Natural killer cell treated with Interleukin-12 subunit alpha and Interleukin-12 subunit beta and Interleukin-15 and Interleukin-18, amount 100 ng/mL, for 72 hours (primary cell): ENCODE results near the gene SUSD4. TPM values are rescaled to one million over a fixed set of nuclear protein-coding genes. Genes with fewer than 3 reads are reported as not detected.
"Not testable (repeated sequence)": the region's sequence is repeated elsewhere in the genome, so short reads cannot be mapped to it uniquely, and the experiment has no call there.

Source experiments
- ATAC-seq, 2 donors: fragments of 150-1000 bp; cut with Tn5 transposase in 1 of 2; sonication (Bioruptor Pico), chemical (Tn5 transposase) in 1 of 2; 2 replicates each; pipeline ENCODE4 v1.10.0; 2021
- DNase-seq: peaks from one replicate; pipeline ENCODE4 v3.0.0; 2022; ENCODE audit warnings: low spot score
- H3K27ac Mint-ChIP-seq, 2 donors: 1 replicate in 1 of 2; 2 replicates in 1 of 2; pipeline ENCODE4 v1.8.0; 2022; ENCODE audit warnings: mixed read lengths in 2 of 2, mild to moderate bottlenecking in 1 of 2, moderate library complexity in 1 of 2
- H3K27me3 Mint-ChIP-seq, 2 donors: 1 replicate in 1 of 2; 2 replicates in 1 of 2; pipeline ENCODE4 v1.8.0; 2022; ENCODE audit warnings: mixed read lengths in 2 of 2
- H3K36me3 Mint-ChIP-seq: one replicate; pipeline ENCODE4 v1.8.0; 2022; ENCODE audit warnings: mixed read lengths
- H3K4me1 Mint-ChIP-seq, 2 donors: 1 replicate in 1 of 2; 2 replicates in 1 of 2; pipeline ENCODE4 v1.8.0; 2022; ENCODE audit warnings: low read depth in 2 of 2, mixed read lengths in 2 of 2, mild to moderate bottlenecking in 1 of 2
- H3K4me3 Mint-ChIP-seq: one replicate; pipeline ENCODE4 v1.8.0; 2022; ENCODE audit warnings: mixed read lengths
- H3K9me3 Mint-ChIP-seq: 2 replicates; pipeline ENCODE4 v1.8.0; 2022; ENCODE audit warnings: mixed read lengths
- total RNA-seq, 2 donors: library from RNA; stranded (reverse); gene quantifications; one replicate each; pipeline ENCODE4 v1.2.3, GENCODE V29; 2022

The SUSD4 gene, protein sequence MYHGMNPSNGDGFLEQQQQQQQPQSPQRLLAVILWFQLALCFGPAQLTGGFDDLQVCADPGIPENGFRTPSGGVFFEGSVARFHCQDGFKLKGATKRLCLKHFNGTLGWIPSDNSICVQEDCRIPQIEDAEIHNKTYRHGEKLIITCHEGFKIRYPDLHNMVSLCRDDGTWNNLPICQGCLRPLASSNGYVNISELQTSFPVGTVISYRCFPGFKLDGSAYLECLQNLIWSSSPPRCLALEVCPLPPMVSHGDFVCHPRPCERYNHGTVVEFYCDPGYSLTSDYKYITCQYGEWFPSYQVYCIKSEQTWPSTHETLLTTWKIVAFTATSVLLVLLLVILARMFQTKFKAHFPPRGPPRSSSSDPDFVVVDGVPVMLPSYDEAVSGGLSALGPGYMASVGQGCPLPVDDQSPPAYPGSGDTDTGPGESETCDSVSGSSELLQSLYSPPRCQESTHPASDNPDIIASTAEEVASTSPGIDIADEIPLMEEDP
- total RNA-seq = not detected

DNA sequence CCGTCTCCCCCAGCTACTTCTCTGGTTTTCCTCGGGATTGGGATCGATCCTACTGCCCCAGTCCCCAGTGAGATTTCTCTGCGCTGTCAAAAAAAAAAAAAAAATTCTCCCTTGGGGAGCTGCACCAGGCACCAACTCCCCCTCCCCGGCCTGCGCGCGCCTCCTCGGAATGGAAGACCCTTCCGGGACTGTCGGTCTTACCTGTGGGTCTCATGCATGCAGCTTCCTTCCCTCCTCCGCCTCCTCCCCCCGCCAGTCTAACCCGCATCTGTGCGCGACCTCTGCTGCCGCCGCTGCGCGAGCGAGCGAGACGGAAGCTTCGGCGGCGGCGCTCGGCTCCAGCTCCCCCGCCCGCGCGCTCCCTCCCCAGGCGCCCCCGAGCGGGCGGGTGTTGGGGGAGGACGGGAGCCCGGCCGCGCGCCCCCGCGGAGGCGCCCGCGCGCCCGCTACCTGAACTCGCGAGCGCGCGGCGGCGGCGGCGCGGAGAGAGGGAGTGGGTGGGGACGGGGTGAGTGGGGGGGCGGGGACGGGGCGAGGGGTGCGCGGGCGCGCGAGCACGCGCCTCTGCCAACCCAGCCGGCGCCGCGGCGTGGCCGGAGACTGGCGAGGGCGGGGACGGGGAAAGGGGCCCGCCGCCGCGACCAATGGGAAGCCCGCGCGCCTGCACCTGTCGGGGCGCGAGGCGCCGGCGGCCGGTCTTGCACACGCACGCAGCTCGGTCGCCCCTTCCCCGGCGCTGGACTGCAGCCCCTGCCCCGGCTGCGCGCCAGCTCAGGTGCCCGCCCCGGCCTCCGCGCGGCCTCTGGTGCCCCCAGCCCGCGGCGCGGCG, at the start of gene SUSD4:
TSS of gene SUSD4 (minus strand) at position 321 of the 829 bp plus-strand sequence. CDS start 751 bp downstream, outside the sequence.
- Mint-ChIP-seq H3K4me3 (peak within 1 kb of the TSS; percentile 53), H3K36me3 (no peaks in the 10 kb centered on the region), H3K4me1 (peaks cover 4 to 8% of the 10 kb centered on the region in 2 donors), H3K9me3 (no peaks in the 10 kb centered on the region), H3K27ac (no peak within 1 kb of the TSS), H3K27me3 (peaks cover 32 to 51% of the 10 kb centered on the region in 2 donors)
- DNase-seq = no peak
- ATAC-seq = peak; percentile 77 to 80

DNA sequence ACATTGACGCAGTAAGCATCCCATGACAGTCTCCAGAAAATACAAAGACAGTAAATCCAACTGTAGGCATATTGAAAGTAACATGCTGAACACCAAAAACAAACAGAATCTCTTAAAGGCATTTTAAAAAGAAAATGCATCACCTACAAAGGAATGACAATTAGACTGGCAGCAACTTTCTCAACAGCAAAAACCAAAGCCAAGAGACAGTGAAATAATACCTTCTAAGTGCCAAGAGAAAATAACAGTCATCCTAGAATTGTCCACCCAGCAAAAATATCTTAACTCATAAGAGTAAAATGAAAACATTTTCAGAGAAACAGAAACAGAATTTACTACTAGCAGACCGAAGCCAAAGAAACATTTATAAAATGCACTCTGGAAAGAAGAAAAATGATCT, 49.2 kb upstream of the SUSD4 start:
- no peak for ATAC-seq
- H3K9me3 Mint-ChIP-seq = no peaks in the 10 kb centered on the region
- H3K27ac Mint-ChIP-seq = no peak overlapping the region

DNA sequence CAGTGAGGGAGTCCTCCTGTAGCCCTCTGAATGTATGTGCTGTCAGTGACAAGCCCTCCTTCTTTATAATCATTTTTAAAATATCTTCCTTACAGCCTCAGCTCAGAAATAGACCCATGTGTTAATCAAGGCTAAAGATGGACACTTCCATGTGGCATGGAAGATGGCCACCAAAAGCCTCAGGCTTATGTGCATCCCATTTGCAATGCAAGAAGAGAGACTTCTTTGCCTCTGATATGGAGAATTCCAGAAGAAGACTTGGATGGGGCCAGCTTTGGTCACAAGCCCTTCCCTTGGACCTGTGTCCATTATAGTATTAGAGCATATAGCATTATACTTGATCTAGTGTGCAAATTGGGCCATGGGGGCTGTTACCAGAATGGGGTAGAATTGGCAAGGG, 47.7 kb upstream of the SUSD4 start:
- H3K27ac Mint-ChIP-seq = no peak overlapping the region
- H3K9me3 Mint-ChIP-seq = no peaks in the 10 kb centered on the region
- peaks cover 19 to 54% of the 10 kb centered on the region in 2 donors for H3K27me3 Mint-ChIP-seq
- H3K36me3 Mint-ChIP-seq = no peaks in the 10 kb centered on the region
- DNase-seq (no peak), ATAC-seq (no peak)
- H3K4me3 Mint-ChIP-seq = no peak overlapping the region
- H3K4me1 Mint-ChIP-seq = no peaks in the 10 kb centered on the region

More for the DNA sequence above, 49.2 kb upstream of the SUSD4 start:
- no peak overlapping the region for H3K4me3 Mint-ChIP-seq
- no peak for DNase-seq
- H3K27me3 Mint-ChIP-seq = peaks cover 13 to 39% of the 10 kb centered on the region in 2 donors
- H3K36me3 Mint-ChIP-seq = no peaks in the 10 kb centered on the region
- H3K4me1 Mint-ChIP-seq = no peaks in the 10 kb centered on the region

DNA sequence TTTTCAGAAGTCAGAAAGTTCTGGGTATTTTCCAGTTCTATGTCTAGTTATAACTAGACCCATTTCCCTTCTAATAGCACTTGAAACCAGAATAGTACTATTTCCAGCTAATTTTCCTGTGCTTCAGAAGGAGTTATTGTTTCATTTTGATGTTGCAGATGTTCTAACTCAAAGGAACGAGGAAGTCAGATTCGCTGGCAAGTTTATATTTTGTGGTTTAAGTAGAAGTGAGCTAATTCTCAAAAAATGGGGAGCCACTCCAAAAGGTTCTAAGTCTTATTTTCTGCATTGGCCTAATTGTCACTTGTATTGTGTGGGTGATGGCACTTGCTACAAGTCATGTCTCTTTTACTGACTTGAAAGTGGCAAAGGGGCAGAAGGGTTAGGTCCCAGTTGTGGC, 47.3 kb upstream of the SUSD4 start:
- H3K4me3 Mint-ChIP-seq = no peak overlapping the region
- H3K27ac Mint-ChIP-seq = no peak overlapping the region
- H3K36me3 Mint-ChIP-seq = no peaks in the 10 kb centered on the region
- ATAC-seq (no peak), DNase-seq (no peak)
- peaks cover 21 to 58% of the 10 kb centered on the region in 2 donors for H3K27me3 Mint-ChIP-seq
- H3K9me3 Mint-ChIP-seq = no peaks in the 10 kb centered on the region
- H3K4me1 Mint-ChIP-seq = no peaks in the 10 kb centered on the region

DNA sequence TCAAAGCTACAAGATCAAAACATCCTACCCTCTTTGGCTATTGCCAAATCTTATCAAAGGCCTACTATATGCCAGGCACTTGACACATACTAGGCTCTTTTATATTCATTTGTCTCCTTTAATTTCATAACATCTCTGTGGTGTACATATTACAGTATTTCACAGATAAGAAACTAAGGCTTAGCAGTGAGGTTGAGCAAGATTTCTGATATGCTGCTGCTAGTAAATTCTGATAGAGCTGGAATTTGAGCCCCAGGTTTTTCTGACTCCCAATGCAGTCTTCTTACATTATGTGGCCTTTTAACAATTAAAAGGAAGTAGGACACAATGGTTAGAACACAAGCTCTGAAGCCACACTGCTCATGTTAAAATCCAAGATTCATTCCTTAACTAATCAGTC, 46.1 kb upstream of the SUSD4 start:
- Mint-ChIP-seq H3K36me3 (no peaks in the 10 kb centered on the region), H3K9me3 (peaks cover 1% of the 10 kb centered on the region), H3K4me3 (no peak overlapping the region), H3K27ac (no peak overlapping the region), H3K4me1 (no peaks in the 10 kb centered on the region), H3K27me3 (peaks cover 28 to 69% of the 10 kb centered on the region in 2 donors)
- ATAC-seq = no peak
- no peak for DNase-seq

DNA sequence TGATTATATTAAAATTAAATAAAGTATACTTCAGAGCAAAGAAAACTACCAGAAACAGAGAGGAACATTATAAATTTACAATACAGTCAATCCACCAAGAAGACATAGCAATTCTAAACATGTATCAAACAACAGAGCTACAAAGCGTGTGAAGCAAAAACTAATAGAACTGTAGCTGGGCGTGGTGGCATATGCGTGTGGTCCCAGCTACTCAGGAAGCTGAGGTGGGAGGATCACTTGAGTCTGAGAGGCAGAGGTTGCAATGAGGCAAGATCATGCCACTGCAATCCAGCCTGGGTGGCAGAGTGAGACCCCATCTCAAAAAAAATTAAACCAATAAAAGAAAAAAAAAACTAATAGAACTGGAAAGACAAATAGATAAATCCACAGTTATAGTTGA, 41.5 kb upstream of the SUSD4 start:
- no peak for DNase-seq
- ATAC-seq = no peak
- Mint-ChIP-seq H3K27me3 (peaks cover 23 to 51% of the 10 kb centered on the region in 2 donors), H3K4me3 (no peak overlapping the region), H3K9me3 (peaks cover 10% of the 10 kb centered on the region), H3K27ac (no peak overlapping the region), H3K4me1 (no peaks in the 10 kb centered on the region), H3K36me3 (peaks cover 10% of the 10 kb centered on the region)

DNA sequence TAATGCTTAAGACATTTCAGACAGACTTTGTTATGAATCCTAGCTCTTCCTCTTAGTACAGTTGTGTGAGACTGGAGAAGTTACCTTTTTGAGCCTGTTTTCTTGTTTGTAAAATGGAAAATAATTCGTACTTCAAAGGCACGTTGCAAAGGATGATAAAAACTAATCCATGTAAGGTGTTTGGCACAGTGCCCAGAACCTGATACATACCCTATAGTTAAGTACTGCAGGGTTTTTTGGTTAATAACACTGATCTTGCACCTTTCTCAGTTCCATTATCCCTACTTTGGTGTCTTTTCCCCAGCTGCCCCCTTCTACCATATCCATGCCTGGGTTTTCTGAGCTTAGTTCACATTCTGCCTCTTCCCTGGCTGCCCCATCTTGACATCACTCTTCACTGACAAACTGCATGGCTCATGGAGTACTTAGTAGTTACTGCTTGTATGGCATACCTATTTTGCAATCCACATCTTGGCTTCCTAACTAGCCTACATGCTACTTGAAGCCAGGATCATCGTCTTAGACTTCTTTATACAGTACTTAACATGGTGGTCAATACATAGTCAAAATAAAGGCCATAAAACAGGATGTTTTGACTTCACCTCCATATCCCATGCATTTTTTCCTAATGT, 39.3 kb upstream of the SUSD4 start:
- H3K27ac Mint-ChIP-seq = no peak overlapping the region

DNA sequence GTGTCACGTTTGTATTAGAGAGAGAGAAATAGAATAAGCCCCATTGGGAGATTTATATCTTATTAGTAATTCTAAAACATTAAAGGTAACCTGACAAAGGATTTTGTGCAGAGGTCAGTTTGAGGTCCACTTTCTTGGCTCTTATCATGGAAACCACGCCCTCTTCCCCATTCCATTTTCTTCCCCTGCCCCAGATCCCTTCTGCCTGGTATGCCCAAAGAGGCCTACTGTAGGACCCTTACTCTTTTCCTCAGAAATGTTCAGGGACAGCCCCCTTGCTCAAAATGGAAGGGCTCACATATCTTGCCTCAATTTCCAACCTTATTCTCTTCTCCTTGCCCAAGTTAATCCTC, 38.8 kb upstream of the SUSD4 start:
- H3K36me3 Mint-ChIP-seq = peaks cover 10% of the 10 kb centered on the region
- no peaks in the 10 kb centered on the region for H3K4me1 Mint-ChIP-seq
- peaks cover 10% of the 10 kb centered on the region for H3K9me3 Mint-ChIP-seq
- ATAC-seq (no peak), DNase-seq (no peak)
- no peak overlapping the region for H3K4me3 Mint-ChIP-seq
- H3K27me3 Mint-ChIP-seq = peaks cover 22 to 46% of the 10 kb centered on the region in 2 donors
- no peak overlapping the region for H3K27ac Mint-ChIP-seq

More for the DNA sequence above, 39.3 kb upstream of the SUSD4 start:
- Mint-ChIP-seq H3K4me1 (no peaks in the 10 kb centered on the region), H3K4me3 (no peak overlapping the region), H3K36me3 (peaks cover 10% of the 10 kb centered on the region), H3K27me3 (peaks cover 23 to 51% of the 10 kb centered on the region in 2 donors), H3K9me3 (peaks cover 10% of the 10 kb centered on the region)
- no peak for DNase-seq
- no peak for ATAC-seq

DNA sequence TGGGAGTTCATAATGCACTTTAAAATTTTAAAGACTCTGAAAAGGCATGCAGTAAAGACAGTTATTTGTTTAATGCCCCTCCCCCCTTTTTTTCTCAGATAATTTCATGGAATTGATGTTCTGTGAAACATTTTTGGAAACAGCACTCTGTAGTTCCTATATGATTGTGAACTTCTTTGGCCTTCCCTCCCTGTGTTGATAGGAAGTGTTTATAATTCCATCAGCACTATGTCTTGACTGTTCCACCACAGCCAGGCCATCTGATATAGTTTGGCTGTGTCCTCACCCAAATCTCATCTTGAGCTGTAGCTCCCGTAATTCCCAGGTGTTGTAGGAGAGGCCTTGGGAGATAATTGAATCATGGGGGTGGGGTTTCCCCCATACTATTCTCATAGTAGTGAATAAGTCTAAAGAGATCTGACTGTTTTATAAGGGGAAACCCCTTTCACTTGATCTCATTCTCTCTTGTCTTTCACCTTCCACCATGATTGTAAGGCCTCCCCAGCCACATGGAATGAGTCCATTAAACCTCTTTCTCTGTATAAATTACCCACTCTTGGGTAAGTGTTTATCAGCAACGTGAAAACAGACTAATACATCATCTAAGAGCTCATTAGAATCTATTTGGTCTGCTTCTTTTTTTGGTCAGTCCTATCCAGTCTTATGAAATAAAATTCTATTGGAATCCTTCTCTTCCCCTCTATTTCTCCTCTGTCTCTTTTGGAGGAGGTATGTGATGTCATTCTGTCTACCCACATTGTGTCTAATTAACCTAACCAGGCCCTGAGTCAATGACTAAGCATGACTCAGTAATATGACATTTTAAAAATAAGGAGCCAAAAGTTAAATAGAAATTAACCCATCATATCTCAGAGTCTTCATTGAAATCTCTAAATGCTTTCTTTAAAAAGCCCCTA, 38.2 kb upstream of the SUSD4 start:
- H3K4me1 Mint-ChIP-seq = no peaks in the 10 kb centered on the region
- peaks cover 10% of the 10 kb centered on the region for H3K9me3 Mint-ChIP-seq
- no peak overlapping the region for H3K4me3 Mint-ChIP-seq
- H3K27ac Mint-ChIP-seq = no peak overlapping the region
- H3K27me3 Mint-ChIP-seq = peaks cover 20 to 40% of the 10 kb centered on the region in 2 donors
- H3K36me3 Mint-ChIP-seq = peaks cover 10% of the 10 kb centered on the region
- no peak for ATAC-seq
- DNase-seq = no peak

DNA sequence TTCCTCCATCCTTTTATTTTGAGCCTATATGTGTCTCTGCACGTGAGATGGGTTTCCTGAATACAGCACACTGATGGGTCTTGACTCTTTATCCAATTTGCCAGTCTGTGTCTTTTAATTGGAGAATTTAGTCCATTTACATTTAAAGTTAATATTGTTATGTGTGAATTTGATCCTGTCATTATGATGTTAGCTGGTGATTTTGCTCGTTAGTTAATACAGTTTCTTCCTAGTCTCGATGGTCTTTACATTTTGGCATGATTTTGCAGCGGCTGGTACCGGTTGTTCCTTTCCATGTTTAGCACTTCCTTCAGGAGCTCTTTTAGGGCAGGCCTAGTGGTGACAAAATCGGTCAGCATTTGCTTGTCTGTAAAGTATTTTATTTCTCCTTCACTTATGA, 35.4 kb upstream of the SUSD4 start:
- not testable (repeated sequence) for H3K4me1 Mint-ChIP-seq, H3K4me3 Mint-ChIP-seq, H3K9me3 Mint-ChIP-seq, H3K36me3 Mint-ChIP-seq, H3K27ac Mint-ChIP-seq, ATAC-seq, DNase-seq
- peaks cover 6 to 20% of the 10 kb centered on the region in 2 donors for H3K27me3 Mint-ChIP-seq

DNA sequence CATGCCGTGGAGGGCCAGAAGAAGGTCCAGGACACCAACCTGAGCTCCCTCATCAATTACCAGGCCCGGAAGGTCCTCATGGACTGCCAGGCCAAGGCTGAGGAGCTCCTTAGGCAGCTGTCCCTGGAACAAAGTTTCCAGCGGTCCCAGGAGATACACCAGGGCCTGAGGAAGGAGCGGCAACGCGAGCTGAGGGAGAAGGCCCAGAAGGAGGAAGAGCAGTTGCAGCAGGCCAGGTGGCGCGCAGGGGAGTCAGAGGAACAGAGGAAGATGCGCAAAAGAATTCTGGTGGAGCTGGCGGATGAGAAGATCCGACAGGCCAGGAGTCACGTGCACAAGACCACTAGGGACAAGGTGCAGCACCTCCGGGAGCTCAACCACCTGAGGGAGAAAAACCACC, 30.7 kb upstream of the SUSD4 start:
- ATAC-seq (peak in 1 of 2 donors; percentile 53), DNase-seq (no peak)
- Mint-ChIP-seq H3K27me3 (peaks cover 15 to 23% of the 10 kb centered on the region in 2 donors), H3K4me1 (no peaks in the 10 kb centered on the region), H3K27ac (no peak overlapping the region), H3K36me3 (no peaks in the 10 kb centered on the region), H3K9me3 (no peaks in the 10 kb centered on the region), H3K4me3 (no peak overlapping the region)

DNA sequence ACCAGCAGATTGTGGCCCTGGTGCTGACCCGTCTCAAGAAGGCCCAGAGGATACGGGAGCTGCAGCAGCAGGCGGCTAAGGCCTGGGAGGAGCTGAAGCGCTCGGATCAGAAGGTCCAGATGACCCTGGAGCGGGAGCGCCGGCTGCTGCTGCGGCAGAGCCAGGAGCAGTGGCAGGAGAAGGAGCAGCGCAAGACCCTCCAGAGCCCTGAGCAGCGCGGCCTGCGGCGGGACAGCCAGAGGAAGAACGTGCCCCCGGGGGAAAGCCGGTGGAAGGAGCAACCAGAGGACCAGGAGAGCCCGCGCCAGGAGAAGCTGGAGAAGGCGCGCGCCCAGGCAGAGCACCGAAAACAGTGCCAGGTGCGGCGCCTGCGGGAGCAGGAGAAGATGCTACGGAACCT, 30.3 kb upstream of the SUSD4 start:
- Mint-ChIP-seq H3K27ac (no peak overlapping the region), H3K9me3 (no peaks in the 10 kb centered on the region), H3K36me3 (no peaks in the 10 kb centered on the region), H3K27me3 (peaks cover 15 to 28% of the 10 kb centered on the region in 2 donors), H3K4me1 (no peaks in the 10 kb centered on the region), H3K4me3 (no peak overlapping the region)
- DNase-seq (no peak), ATAC-seq (peak; percentile 24 to 36)
